ENCODE results near the gene CDK16. TPM values are rescaled to one million over a fixed set of nuclear protein-coding genes. Genes with fewer than 3 reads are reported as not detected.

CDK16 gene
- total and polyA plus RNA-seq, 9 of the 15 experiments (the other 6 are each of a cell fraction or from before 2014, with no cell fraction given), result 3.9 to 104 (median 57.5) TPM

GRCh38 chrX:47190445-47191269 is 27.8 kb upstream of the CDK16 start (continued):
- TF ChIP-seq, protein P1, sequence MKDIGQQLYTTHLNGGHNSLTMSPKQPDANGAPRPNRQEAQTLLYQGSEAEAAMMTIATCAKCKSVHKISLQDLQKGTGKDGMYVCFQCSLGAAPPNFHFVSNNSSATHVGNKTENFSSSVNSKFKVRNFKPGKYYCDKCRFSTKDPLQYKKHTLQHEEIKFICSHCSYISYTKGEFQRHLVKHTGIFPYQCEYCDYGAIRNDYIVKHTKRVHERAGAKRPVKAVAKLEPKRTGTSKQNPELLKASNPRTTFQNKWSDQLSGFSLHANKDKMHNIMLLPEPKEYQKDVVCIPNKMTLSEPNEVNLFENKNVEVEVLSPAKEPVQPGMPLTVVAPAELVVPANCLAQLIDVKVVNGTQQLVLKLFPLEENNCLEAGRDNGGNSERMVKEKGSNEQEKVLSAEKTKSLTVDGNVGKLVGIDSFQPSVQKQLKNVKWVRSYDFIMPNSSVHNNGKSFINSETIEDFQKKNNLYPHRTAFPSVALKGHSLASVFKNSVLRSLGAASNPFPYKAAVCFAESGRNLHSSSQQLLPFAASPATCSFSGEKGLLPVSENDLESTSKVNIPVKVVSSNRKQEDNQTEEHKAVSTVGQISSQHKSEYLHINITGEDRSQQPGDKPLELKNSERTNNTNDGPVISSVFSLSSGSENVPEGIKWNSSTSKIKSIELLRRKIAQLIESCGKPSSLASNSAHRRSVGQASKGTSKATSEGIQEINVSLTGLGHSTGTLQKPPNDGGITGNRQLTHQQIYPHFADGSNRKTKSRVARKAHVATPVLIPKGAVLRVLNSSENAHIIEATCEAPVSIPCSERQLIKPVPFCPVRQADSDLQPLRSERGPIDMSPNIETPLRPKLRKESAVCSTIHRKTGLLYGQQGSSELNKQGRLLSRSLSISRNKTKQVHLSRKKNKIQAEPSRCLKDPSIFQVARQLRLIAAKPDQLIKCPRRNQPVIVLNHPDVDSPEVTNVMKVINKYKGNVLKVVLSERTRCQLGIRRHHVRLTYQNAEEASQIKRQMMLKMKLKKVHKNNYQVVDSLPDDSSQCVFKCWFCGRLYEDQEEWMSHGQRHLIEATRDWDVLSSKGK (CRISPR knock-in tag; IDR thresholded peaks at IDR 0.05), result no peak
- TF ChIP-seq FIP1L1 (IDR thresholded peaks at IDR 0.05; ENCODE audit: low read depth, low read length, poor library complexity, severe bottlenecking) (no peak), NR2C1 (IDR thresholded peaks at IDR 0.05) (no peak), NR2C1 (tag; IDR thresholded peaks at IDR 0.05) (no peak), C11orf30 (IDR thresholded peaks at IDR 0.05; ENCODE audit: low read depth) (no peak), MTA2 (IDR thresholded peaks at IDR 0.05; ENCODE audit: low read depth) (no peak), TEAD4 (IDR thresholded peaks at IDR 0.05; ENCODE audit: low read length) (no peak), TEAD4 (CRISPR knock-in tag; IDR thresholded peaks at IDR 0.05; ENCODE audit: borderline replicate concordance) (no peak), ZKSCAN1 (IDR thresholded peaks at IDR 0.05; ENCODE audit: low read depth, low read length) (no peak), SIN3A (IDR thresholded peaks at IDR 0.05; ENCODE audit: borderline replicate concordance in 2 of 2, control insufficient read depth in 1 of 2, low read depth in 2 of 2, low read length in 2 of 2) (no peak), GTF2A2 (tag; IDR thresholded peaks at IDR 0.05) (no peak), FOXK2 (conservative IDR thresholded peaks at IDR 0.05 in 1 of 2, IDR thresholded peaks at IDR 0.05 in 1 of 2; ENCODE audit: low read depth in 2 of 2) (peak in 1 of 2 experiments; percentile 98; a peak in 2 of 4 replicates), THRA (IDR thresholded peaks at IDR 0.05) (no peak), EP400 (IDR thresholded peaks at IDR 0.05) (peak; percentile 71), NR4A1 (CRISPR knock-in tag; IDR thresholded peaks at IDR 0.05) (no peak), NR4A1 (tag; IDR thresholded peaks at IDR 0.05) (no peak), ZNF79 (CRISPR knock-in tag; IDR thresholded peaks at IDR 0.05; ENCODE audit: low read depth) (no peak), EP300 (IDR thresholded peaks at IDR 0.05; ENCODE audit: low read length) (no peak)
- TF ChIP-seq, protein P2, sequence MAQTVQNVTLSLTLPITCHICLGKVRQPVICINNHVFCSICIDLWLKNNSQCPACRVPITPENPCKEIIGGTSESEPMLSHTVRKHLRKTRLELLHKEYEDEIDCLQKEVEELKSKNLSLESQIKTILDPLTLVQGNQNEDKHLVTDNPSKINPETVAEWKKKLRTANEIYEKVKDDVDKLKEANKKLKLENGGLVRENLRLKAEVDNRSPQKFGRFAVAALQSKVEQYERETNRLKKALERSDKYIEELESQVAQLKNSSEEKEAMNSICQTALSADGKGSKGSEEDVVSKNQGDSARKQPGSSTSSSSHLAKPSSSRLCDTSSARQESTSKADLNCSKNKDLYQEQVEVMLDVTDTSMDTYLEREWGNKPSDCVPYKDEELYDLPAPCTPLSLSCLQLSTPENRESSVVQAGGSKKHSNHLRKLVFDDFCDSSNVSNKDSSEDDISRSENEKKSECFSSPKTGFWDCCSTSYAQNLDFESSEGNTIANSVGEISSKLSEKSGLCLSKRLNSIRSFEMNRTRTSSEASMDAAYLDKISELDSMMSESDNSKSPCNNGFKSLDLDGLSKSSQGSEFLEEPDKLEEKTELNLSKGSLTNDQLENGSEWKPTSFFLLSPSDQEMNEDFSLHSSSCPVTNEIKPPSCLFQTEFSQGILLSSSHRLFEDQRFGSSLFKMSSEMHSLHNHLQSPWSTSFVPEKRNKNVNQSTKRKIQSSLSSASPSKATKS (CRISPR knock-in tag; IDR thresholded peaks at IDR 0.05), result no peak
- TF ChIP-seq, protein P3, sequence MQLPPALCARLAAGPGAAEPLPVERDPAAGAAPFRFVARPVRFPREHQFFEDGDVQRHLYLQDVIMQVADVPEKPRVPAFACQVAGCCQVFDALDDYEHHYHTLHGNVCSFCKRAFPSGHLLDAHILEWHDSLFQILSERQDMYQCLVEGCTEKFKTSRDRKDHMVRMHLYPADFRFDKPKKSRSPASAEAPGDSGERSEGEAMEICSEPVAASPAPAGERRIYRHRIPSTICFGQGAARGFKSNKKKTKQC (CRISPR knock-in tag; IDR thresholded peaks at IDR 0.05), result no peak
